Heart left ventricle (tissue), 16 donors: ENCODE data around the gene BICD2. TPM values are rescaled to one million over a fixed set of nuclear protein-coding genes. Genes with fewer than 3 reads are reported as not detected.

ENCODE experiments used
- ATAC-seq, 4 donors: fragments of 200-7000 bp; cut with Tn5 transposase; one replicate each; pipeline ENCODE4 v1.9.1; 2020 to 2022; ENCODE audit warnings: moderate library complexity in 4 of 4, mild to moderate bottlenecking in 3 of 4, moderate number of reproducible peaks in 1 of 4
- DNase-seq, 5 donors: peaks; one replicate each; pipeline ENCODE4 v3.0.0-alpha.2; 2020
- H3K27ac ChIP-seq, 12 donors: fragments of 200-600 bp; sonication (generic) in 4 of 12; one replicate each; pipeline versions ENCODE4 v1.5.0 to v1.8.0; 2016 to 2022; ENCODE audit warnings: mild to moderate bottlenecking in 2 of 12
- H3K27me3 ChIP-seq, 9 donors: fragments of 200-600 bp; sonication (generic) in 2 of 9; one replicate each; pipeline versions ENCODE4 v1.5.1 to v1.8.0; 2016 to 2022; ENCODE audit warnings: mild to moderate bottlenecking in 3 of 9
- H3K36me3 ChIP-seq, 9 donors: fragments of 200-600 bp; sonication (generic) in 2 of 9; one replicate each; pipeline versions ENCODE4 v1.5.0 to v1.8.0; 2018 to 2022; ENCODE audit warnings: mild to moderate bottlenecking in 2 of 9
- H3K4me1 ChIP-seq, 12 donors: fragments of 200-600 bp; sonication (generic) in 4 of 12; one replicate each; pipeline versions ENCODE4 v1.5.0 to v1.8.0; 2016 to 2022; ENCODE audit warnings: mild to moderate bottlenecking in 3 of 12
- H3K4me3 ChIP-seq, 12 donors: fragments of 200-600 bp; sonication (generic) in 4 of 12; one replicate each; pipeline versions ENCODE4 v1.5.0 to v1.8.0; 2017 to 2022; ENCODE audit warnings: mild to moderate bottlenecking in 9 of 12, moderate library complexity in 4 of 12
- H3K9me3 ChIP-seq, 12 donors: fragments of 200-600 bp; sonication (generic) in 4 of 12; one replicate each; pipeline versions ENCODE4 v1.5.0 to v1.8.0; 2016 to 2022; ENCODE audit warnings: mild to moderate bottlenecking in 1 of 12
- CTCF ChIP-seq, 12 donors: fragments of 200-600 bp; sonication (generic) in 4 of 12; IDR thresholded peaks; one replicate each; pipeline versions ENCODE4 v1.5.0 to v1.8.0; 2018 to 2022; ENCODE audit warnings: antibody characterized with exemption in 12 of 12, mild to moderate bottlenecking in 5 of 12
- POLR2A ChIP-seq, 2 donors: fragments of 450-650 bp; IDR thresholded peaks; one replicate each; pipeline ENCODE4 v1.6.1; 2017; ENCODE audit warnings: antibody characterized with exemption in 2 of 2, mild to moderate bottlenecking in 2 of 2, moderate library complexity in 2 of 2
- WGBS, 4 donors: extraction: QIAGEN DNeasy Blood & Tissue Kit in 2 of 4; methylation state at CpG; one replicate each; pipeline versions ENCODE4 v1.1.5 to v1.1.7; 2013 to 2018; 5-methylcytosine and 5-hydroxymethylcytosine counted together
- intact Hi-C, 10 donors: fragments of 100-400 bp; cut with DNase I; formaldehyde crosslinking; loops; one replicate each; pipeline versions ENCODE4 v1.11.1 to v1.14.2; 2022
- polyA plus RNA-seq, 2 donors: library from polyadenylated mRNA; stranded (reverse); fragments of 200-250 nt; gene quantifications; one replicate each; pipeline ENCODE4 v1.2.3, GENCODE V29; 2013
- total RNA-seq, 9 donors: library from RNA; depleted of rRNA in 2 of 9; stranded (reverse); fragments of >200 nt in 2 of 9; fragmentation: NEBNext Ultra II Directional in 3 of 9; extraction: Animal tissue kit (Norgen Biotek cat#: 25700) in 3 of 9; gene quantifications; one replicate each; pipeline versions ENCODE4 v1.1.0 to v1.2.4, GENCODE V29; 2016 to 2023
- donor health status: ischemic (EF 13 %, LVEDD 7.1; RV severe dilation, severe dysfunction).
- donor health status: healthy with polysubstance abuse.
- donor health status: DM: no; HTN: yes; CAD: no.
- donor health status: DM: no; HTN: no; CAD: no.
- donor health status: ischemic (EF 25% LVEDD 6.9; RV normal size, moderate dysfunction).
- donor health status: ischemic (EF 25% LVEDD 5.7; RV mildly dilated, moderate dysfunction).
- donor health status: healthy.
- donor health status: DM: yes; HTN: yes; CAD: no.
- donor health status: ischemic (EF 35%, LVEDD 5.7; RV mildly dilated, moderate dysfunction).
- donor health status: nonischemic (EF 11% LVEDD 7.7; RV severe dilation, severe dysfunction).
- donor health status: DM: yes; HTN: yes; CAD: no.
- donor health status: PGD.
- donor health status: ischemic (EF 29% LVEDD 5.4; RV normal size, mild dysfunction).
- donor health status: nonischemic (EF 23%, LVEDD 6.1; RV moderate dilation, normal function).

Gene BICD2
- total and polyA plus RNA-seq, 11 donors, result 17.6 to 56.7 (median 35.9) TPM

GRCh38 chr9:92740446-92740961 lies 24.1 kb downstream of the BICD2 start:
- TF ChIP-seq CTCF (IDR thresholded peaks at IDR 0.05) (no peak), POLR2A (IDR thresholded peaks at IDR 0.05) (no peak)
- ATAC-seq (peak; percentile 6 to 50 (median 32)), DNase-seq (no peak)
- Histone ChIP-seq H3K27ac (peak overlapping the region; percentile 26 to 91 (median 66)), H3K9me3 (no peaks in the 10 kb centered on the region), H3K4me3 (peak overlapping the region in 9 of 12 donors; percentile 2 to 41 (median 22)), H3K27me3 (no peaks in the 10 kb centered on the region), H3K36me3 (no peaks in the 10 kb centered on the region), H3K4me1 (peaks cover 14 to 94% (median 77%) of the 10 kb centered on the region in 12 donors)
- intact Hi-C loops, result no loop called here
- WGBS, 4 donors, result 4 to 8% (median 6%) methylated on average over 7 of the region's 7 CpGs

GRCh38 chr9:92740009-92740408 lies 24.6 kb downstream of the BICD2 start:
- DNase-seq (no peak), ATAC-seq (peak in 2 of 4 donors; percentile 15 to 69)
- WGBS, 4 donors, result 7 to 20% (median 13%) methylated on average over 3 of the region's 3 CpGs
- no peaks in the 10 kb centered on the region for H3K27me3 ChIP-seq
- TF ChIP-seq CTCF (IDR thresholded peaks at IDR 0.05), result no peak
- TF ChIP-seq POLR2A (IDR thresholded peaks at IDR 0.05), result no peak
- H3K27ac ChIP-seq, result peak overlapping the region in 11 of 12 donors; percentile 26 to 91 (median 66)
- H3K4me1 ChIP-seq, result peaks cover 14 to 94% (median 77%) of the 10 kb centered on the region in 12 donors
- no peaks in the 10 kb centered on the region for H3K36me3 ChIP-seq
- intact Hi-C loops, result no loop called here
- H3K9me3 ChIP-seq, result no peaks in the 10 kb centered on the region
- H3K4me3 ChIP-seq, result peak overlapping the region in 7 of 12 donors; percentile 4 to 41 (median 30)

GRCh38 chr9:92739346-92739970 lies 25.2 kb downstream of the BICD2 start:
- peaks cover 14 to 94% (median 78%) of the 10 kb centered on the region in 12 donors for H3K4me1 ChIP-seq
- intact Hi-C loops, result no loop called here
- no peaks in the 10 kb centered on the region for H3K27me3 ChIP-seq
- no peak for TF ChIP-seq CTCF (IDR thresholded peaks at IDR 0.05)
- TF ChIP-seq POLR2A (IDR thresholded peaks at IDR 0.05), result no peak
- no peaks in the 10 kb centered on the region for H3K36me3 ChIP-seq
- peak overlapping the region in 11 of 12 donors; percentile 26 to 91 (median 66) for H3K27ac ChIP-seq
- H3K9me3 ChIP-seq, result no peaks in the 10 kb centered on the region
- no peak for DNase-seq
- whole genome bisulfite sequencing, 4 donors, result 64 to 72% (median 66%) methylated on average over 11 of the region's 11 CpGs
- no peak overlapping the region for H3K4me3 ChIP-seq
- peak in 2 of 4 donors; percentile 25 to 34 for ATAC-seq

- DNase-seq, result peak in 1 of 5 donors; percentile 49
- Histone ChIP-seq H3K27me3 (no peaks in the 10 kb centered on the region), H3K9me3 (no peaks in the 10 kb centered on the region), H3K36me3 (no peaks in the 10 kb centered on the region), H3K4me3 (no peak overlapping the region), H3K27ac (peak overlapping the region in 11 of 12 donors; percentile 20 to 91 (median 66)), H3K4me1 (peaks cover 14 to 91% (median 77%) of the 10 kb centered on the region in 12 donors)
- intact Hi-C loops, result no loop called here
- ATAC-seq, result peak; percentile 13 to 53 (median 26)
- no peak for TF ChIP-seq POLR2A (IDR thresholded peaks at IDR 0.05)
- TF ChIP-seq CTCF (IDR thresholded peaks at IDR 0.05), result no peak
- 41 to 70% (median 53%) methylated on average over 2 to 5 of the region's 5 CpGs for WGBS, 4 donors
These were observed 26.0 kb downstream of the BICD2 start for GRCh38 chr9:92738661-92739081.
